A673 (cell line): ENCODE data around the gene PLCL1. TPM values are rescaled to one million over a fixed set of nuclear protein-coding genes. Genes with fewer than 3 reads are reported as not detected.

ENCODE experiments used
- BruUV-seq: library from RNA; stranded (reverse); fragments of 400-500 nt; replicated peaks from 2 replicates; lab custom pipeline; 2021; lab: Mats Ljungman, UMichigan
- CTCF ChIA-PET: fragments of 300-600 bp; sonication (Branson Sonifier 250); formaldehyde crosslinking; loops from one replicate; lab custom pipeline; 2022; ENCODE audit warnings: antibody characterized with exemption; lab: Charles Lee
- POLR2A ChIA-PET: fragments of 300-600 bp; sonication (Branson Sonifier 250); formaldehyde crosslinking; loops from one replicate; lab custom pipeline; 2022; ENCODE audit warnings: antibody characterized with exemption; ENCODE audit not compliant: low non-redundant PET; lab: Charles Lee
- DNase-seq: peaks from one replicate; pipeline ENCODE4 v3.0.0-alpha.2; 2015; ENCODE audit warnings: low spot score
- H3K27ac ChIP-seq: fragments of 200-600 bp; sonication (generic); 2 replicates; pipeline ENCODE4 v1.5.1; 2016; ENCODE audit warnings: mixed run types, low read depth, mild to moderate bottlenecking, mixed read lengths, antibody characterized with exemption, low read length; ENCODE audit not compliant: poor library complexity, severe bottlenecking
- H3K27me3 ChIP-seq: fragments of 200-600 bp; sonication (generic); replicated peaks from 2 replicates; pipeline ENCODE4 v1.6.1; 2017; ENCODE audit warnings: mixed run types, low read depth, mild to moderate bottlenecking, mixed read lengths, antibody characterized with exemption, low read length; ENCODE audit not compliant: insufficient read depth, poor library complexity
- H3K36me3 ChIP-seq: fragments of 200-600 bp; sonication (generic); 2 replicates; pipeline ENCODE4 v1.6.1; 2016; ENCODE audit warnings: mixed run types, mild to moderate bottlenecking, mixed read lengths, antibody characterized with exemption, low read length; ENCODE audit not compliant: insufficient read depth, poor library complexity, severe bottlenecking
- H3K4me1 ChIP-seq: fragments of 200-600 bp; sonication (generic); 2 replicates; pipeline ENCODE4 v1.6.1; 2017; ENCODE audit warnings: mixed run types, mild to moderate bottlenecking, mixed read lengths, antibody characterized with exemption, low read length; ENCODE audit not compliant: insufficient read depth, poor library complexity, severe bottlenecking
- H3K4me3 ChIP-seq: fragments of 200-600 bp; sonication (generic); 2 replicates; pipeline ENCODE4 v1.5.1; 2016; ENCODE audit warnings: low read depth, mixed run types, mild to moderate bottlenecking, mixed read lengths, low read length; ENCODE audit not compliant: poor library complexity, severe bottlenecking
- H3K9me3 ChIP-seq: fragments of 200-600 bp; sonication (generic); 2 replicates; pipeline ENCODE4 v1.6.1; 2016; ENCODE audit warnings: mixed run types, low read depth, mild to moderate bottlenecking, mixed read lengths, antibody characterized with exemption, low read length; ENCODE audit not compliant: poor library complexity, severe bottlenecking
- EZH2 ChIP-seq: fragments of 200-600 bp; sonication (generic); IDR thresholded peaks from 2 replicates; pipeline ENCODE4 v1.6.1; 2017; ENCODE audit warnings: borderline replicate concordance, low read depth, mild to moderate bottlenecking, mixed read lengths, antibody characterized with exemption, low read length; ENCODE audit not compliant: poor library complexity, severe bottlenecking
- intact Hi-C: fragments of 100-400 bp; cut with micrococcal nuclease; formaldehyde crosslinking; loops from one replicate; pipeline ENCODE4 v1.10.0; 2022; ENCODE audit not compliant: unreplicated experiment
- total RNA-seq: library from RNA; stranded (reverse); gene quantifications from 2 replicates; pipeline ENCODE4 v1.2.3, GENCODE V29; 2021
- TF ChIP-seq, protein P1 (sequence below): fragments of 300-800, 200-600 bp; sonication (generic); conservative IDR thresholded peaks from 2 replicates; pipeline ENCODE4 v1.5.1; 2017; ENCODE audit warnings: low read depth, mild to moderate bottlenecking, antibody characterized with exemption, low read length, moderate library complexity, mixed read lengths

PLCL1 gene
- total RNA-seq, 1 experiment from 2014 or later = not detected

DNA sequence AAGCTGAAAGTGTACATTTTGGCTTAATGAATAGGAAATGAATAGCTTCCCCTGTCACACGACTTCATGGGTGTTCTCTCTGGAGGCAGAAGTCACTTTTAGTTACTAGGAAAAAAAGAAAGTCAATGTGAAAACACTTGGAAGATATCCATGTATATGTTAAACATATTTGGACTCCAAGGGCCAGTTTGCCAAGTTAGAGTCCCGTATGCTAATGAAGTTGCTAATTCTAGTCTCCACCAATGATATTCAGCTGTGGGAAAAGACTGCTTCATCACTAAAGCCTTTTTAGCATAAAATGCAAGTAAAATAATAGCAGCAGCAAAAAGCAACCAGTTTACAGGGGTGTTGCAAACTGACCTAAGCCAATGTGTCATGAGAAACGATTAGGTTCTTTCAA, 108.7 kb downstream of the PLCL1 start:
- no peak for TF ChIP-seq EZH2
- TF ChIP-seq, protein P1, sequence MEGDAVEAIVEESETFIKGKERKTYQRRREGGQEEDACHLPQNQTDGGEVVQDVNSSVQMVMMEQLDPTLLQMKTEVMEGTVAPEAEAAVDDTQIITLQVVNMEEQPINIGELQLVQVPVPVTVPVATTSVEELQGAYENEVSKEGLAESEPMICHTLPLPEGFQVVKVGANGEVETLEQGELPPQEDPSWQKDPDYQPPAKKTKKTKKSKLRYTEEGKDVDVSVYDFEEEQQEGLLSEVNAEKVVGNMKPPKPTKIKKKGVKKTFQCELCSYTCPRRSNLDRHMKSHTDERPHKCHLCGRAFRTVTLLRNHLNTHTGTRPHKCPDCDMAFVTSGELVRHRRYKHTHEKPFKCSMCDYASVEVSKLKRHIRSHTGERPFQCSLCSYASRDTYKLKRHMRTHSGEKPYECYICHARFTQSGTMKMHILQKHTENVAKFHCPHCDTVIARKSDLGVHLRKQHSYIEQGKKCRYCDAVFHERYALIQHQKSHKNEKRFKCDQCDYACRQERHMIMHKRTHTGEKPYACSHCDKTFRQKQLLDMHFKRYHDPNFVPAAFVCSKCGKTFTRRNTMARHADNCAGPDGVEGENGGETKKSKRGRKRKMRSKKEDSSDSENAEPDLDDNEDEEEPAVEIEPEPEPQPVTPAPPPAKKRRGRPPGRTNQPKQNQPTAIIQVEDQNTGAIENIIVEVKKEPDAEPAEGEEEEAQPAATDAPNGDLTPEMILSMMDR = no peak
- no peaks in the 10 kb centered on the region for H3K27me3 ChIP-seq
- no peaks in the 10 kb centered on the region for H3K9me3 ChIP-seq
- no peak overlapping the region for H3K27ac ChIP-seq
- no peaks in the 10 kb centered on the region for H3K4me1 ChIP-seq
- no peaks in the 10 kb centered on the region for H3K36me3 ChIP-seq
- ChIA-PET POLR2A (no interaction called here), CTCF (interaction anchor here (0.6 kb wide), 1 partner anchor 744 kb away, joined by 4 read pairs; no protein-coding TSS in a partner anchor)
- DNase-seq = no peak
- no TSS peak for BruUV-seq
- intact Hi-C loops = no loop called here
- no peak overlapping the region for H3K4me3 ChIP-seq

DNA sequence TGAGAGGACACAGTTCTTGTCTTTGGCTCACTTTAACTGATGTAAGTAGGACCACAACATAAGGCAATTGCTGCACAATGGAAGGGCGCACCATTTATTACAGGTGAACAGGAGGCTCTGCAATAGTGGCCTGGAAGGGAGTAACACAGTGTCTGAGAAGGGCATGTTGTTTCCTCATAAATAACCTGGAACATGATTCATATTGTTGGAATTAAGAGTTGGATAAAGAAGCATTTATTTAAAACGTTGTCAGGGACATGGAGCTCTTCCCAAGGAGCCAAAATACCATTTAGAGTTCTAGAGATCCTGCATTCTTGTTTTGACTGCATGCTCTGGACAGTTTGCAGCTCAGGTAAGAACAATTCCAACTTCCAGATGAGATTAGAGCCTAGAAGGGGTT, 110.4 kb downstream of the PLCL1 start:
- no peaks in the 10 kb centered on the region for H3K4me1 ChIP-seq
- no TSS peak for BruUV-seq
- no peak for TF ChIP-seq EZH2
- TF ChIP-seq, protein P1 = no peak
- intact Hi-C loops = no loop called here
- no peaks in the 10 kb centered on the region for H3K27me3 ChIP-seq
- no peaks in the 10 kb centered on the region for H3K9me3 ChIP-seq
- ChIA-PET CTCF (no interaction called here), POLR2A (no interaction called here)
- no peaks in the 10 kb centered on the region for H3K36me3 ChIP-seq
- H3K27ac ChIP-seq = no peak overlapping the region
- H3K4me3 ChIP-seq = no peak overlapping the region
- DNase-seq = no peak

DNA sequence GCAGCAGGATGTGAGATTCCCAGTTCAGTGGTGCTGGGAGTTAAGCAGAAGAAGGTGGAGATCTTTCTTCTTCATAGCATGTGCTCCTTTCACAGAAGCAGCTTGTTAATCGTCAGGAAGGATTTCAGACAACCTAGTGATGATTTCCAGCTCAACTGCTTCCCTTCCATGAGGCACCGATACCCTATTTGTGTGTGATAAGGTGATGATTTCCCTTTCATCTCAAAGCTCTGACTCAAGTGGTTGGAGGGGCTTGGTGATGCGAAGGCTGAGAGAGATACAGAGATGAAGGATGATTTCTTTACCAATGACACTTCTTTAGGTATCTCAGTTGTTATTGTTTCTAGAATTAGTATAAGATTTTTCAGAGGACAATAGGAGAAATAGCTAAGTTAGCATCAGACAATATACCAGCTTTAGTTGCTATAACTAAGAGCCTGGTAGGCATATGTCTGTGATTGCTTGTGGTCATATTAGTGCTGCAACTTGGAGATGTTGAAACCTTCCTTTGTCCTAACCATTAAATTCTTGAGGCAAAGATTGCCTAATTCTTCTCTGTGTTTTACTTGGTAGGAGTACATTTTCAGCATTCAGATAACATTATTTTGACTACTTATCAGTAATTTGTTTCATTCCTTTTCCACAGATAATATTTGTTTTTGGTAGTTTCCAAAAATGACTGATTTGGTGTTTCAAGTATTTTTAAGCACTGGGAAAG, 111.3 kb downstream of the PLCL1 start:
- no peak for DNase-seq
- POLR2A ChIA-PET = no interaction called here
- Histone ChIP-seq H3K27ac (no peak overlapping the region), H3K4me1 (no peaks in the 10 kb centered on the region), H3K36me3 (no peaks in the 10 kb centered on the region), H3K27me3 (no peaks in the 10 kb centered on the region), H3K4me3 (no peak overlapping the region), H3K9me3 (no peaks in the 10 kb centered on the region)
- no TSS peak for BruUV-seq
- TF ChIP-seq EZH2 = no peak
- TF ChIP-seq, protein P1 = no peak
- CTCF ChIA-PET = no interaction called here
- intact Hi-C loops = no loop called here
